Ishikawa (cell line): ENCODE measurements around the gene SELENOM.

Experiments
- CEBPB ChIP-seq: IDR thresholded peaks from 2 replicates; pipeline ENCODE4 v1.6.1; 2012
- CREB1 ChIP-seq: IDR thresholded peaks from 2 replicates; pipeline ENCODE4 v1.6.1; 2012; ENCODE audit warnings: low read depth
- EGR1 ChIP-seq: IDR thresholded peaks from 2 replicates; pipeline ENCODE4 v1.6.1; 2012
- EP300 ChIP-seq: IDR thresholded peaks from 2 replicates; pipeline ENCODE4 v1.6.1; 2012; ENCODE audit warnings: borderline replicate concordance
- NFIC ChIP-seq: IDR thresholded peaks from 2 replicates; pipeline ENCODE4 v1.6.1; 2012
- RAD21 ChIP-seq: IDR thresholded peaks from 2 replicates; pipeline ENCODE4 v1.6.1; 2012; ENCODE audit warnings: low read depth
- TAF1 ChIP-seq: IDR thresholded peaks from 2 replicates; pipeline ENCODE4 v1.6.1; 2012; ENCODE audit warnings: low read depth, mild to moderate bottlenecking
- TCF12 ChIP-seq: IDR thresholded peaks from 2 replicates; pipeline ENCODE4 v1.6.1; 2012; ENCODE audit warnings: low read depth
- TEAD4 ChIP-seq: IDR thresholded peaks from 2 replicates; pipeline ENCODE4 v1.6.1; 2012
- TF ChIP-seq, protein P1 (sequence below): IDR thresholded peaks from 2 replicates; pipeline ENCODE4 v1.6.1; 2012; ENCODE audit warnings: low read depth, mild to moderate bottlenecking

DNA sequence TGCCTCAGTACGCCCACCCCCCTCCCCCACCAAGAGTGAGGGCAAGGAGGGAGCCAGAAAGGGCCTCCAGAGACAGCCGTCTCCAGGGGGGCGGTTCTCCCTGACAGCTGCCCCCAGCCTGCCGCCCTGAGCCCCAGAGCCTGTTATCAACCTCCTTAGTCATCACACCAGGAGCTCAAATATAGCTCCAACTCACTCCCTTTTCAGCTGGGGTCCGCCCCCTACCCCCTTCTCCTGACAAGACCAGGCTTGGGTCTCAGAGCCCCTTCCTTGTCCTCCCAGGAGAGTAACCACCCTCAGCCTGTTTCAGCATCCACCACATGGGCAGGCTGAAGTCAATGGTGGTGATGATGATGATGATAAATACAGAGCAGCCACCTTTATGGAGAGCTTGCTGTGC, 12.9 kb upstream of the SELENOM start:
- TF ChIP-seq RAD21 (no peak), CEBPB (no peak), EP300 (no peak), TAF1 (no peak), CREB1 (no peak), NFIC (no peak), TCF12 (no peak), EGR1 (no peak), TEAD4 (no peak)
- TF ChIP-seq, protein P1, sequence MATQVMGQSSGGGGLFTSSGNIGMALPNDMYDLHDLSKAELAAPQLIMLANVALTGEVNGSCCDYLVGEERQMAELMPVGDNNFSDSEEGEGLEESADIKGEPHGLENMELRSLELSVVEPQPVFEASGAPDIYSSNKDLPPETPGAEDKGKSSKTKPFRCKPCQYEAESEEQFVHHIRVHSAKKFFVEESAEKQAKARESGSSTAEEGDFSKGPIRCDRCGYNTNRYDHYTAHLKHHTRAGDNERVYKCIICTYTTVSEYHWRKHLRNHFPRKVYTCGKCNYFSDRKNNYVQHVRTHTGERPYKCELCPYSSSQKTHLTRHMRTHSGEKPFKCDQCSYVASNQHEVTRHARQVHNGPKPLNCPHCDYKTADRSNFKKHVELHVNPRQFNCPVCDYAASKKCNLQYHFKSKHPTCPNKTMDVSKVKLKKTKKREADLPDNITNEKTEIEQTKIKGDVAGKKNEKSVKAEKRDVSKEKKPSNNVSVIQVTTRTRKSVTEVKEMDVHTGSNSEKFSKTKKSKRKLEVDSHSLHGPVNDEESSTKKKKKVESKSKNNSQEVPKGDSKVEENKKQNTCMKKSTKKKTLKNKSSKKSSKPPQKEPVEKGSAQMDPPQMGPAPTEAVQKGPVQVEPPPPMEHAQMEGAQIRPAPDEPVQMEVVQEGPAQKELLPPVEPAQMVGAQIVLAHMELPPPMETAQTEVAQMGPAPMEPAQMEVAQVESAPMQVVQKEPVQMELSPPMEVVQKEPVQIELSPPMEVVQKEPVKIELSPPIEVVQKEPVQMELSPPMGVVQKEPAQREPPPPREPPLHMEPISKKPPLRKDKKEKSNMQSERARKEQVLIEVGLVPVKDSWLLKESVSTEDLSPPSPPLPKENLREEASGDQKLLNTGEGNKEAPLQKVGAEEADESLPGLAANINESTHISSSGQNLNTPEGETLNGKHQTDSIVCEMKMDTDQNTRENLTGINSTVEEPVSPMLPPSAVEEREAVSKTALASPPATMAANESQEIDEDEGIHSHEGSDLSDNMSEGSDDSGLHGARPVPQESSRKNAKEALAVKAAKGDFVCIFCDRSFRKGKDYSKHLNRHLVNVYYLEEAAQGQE: no peak
